HFFc6 (cell line): ENCODE data around the gene FAM174B. TPM values are rescaled to one million over a fixed set of nuclear protein-coding genes. Genes with fewer than 3 reads are reported as not detected.

Experiments
- DNase-seq: peaks from one replicate; pipeline ENCODE4 v3.0.0-alpha.2; 2018
- H3K27ac Mint-ChIP-seq: 2 replicates; pipeline ENCODE4 v1.8.0; 2020; ENCODE audit warnings: mild to moderate bottlenecking, mixed read lengths
- H3K27me3 Mint-ChIP-seq: 2 replicates; pipeline ENCODE4 v1.8.0; 2021; ENCODE audit warnings: mild to moderate bottlenecking, moderate library complexity, mixed read lengths; ENCODE audit not compliant: insufficient read depth
- H3K36me3 Mint-ChIP-seq: 2 replicates; pipeline ENCODE4 v1.8.0; 2021; ENCODE audit warnings: low read depth, mixed read lengths
- H3K4me1 Mint-ChIP-seq: 2 replicates; pipeline ENCODE4 v1.8.0; 2020; ENCODE audit warnings: low read depth, mixed read lengths
- H3K4me3 Mint-ChIP-seq: 2 replicates; pipeline ENCODE4 v1.8.0; 2020; ENCODE audit warnings: mild to moderate bottlenecking, moderate library complexity, mixed read lengths
- H3K9me3 Mint-ChIP-seq: 2 replicates; pipeline ENCODE4 v1.8.0; 2020; ENCODE audit warnings: mild to moderate bottlenecking, mixed read lengths
- total RNA-seq, 6 experiments: library from RNA; stranded (reverse); fragmentation: NEBNext Ultra II Directional; extraction: Animal tissue kit (Norgen Biotek cat#: 25700); gene quantifications; 2 replicates in 1 of 6; 3 replicates in 5 of 6; pipeline ENCODE4 v1.2.3, GENCODE V29; 2021
- TF ChIP-seq, protein P1 (sequence below): fragments of 200-600 bp; sonication (generic); IDR thresholded peaks from 2 replicates; pipeline ENCODE4 v1.5.0; 2021; ENCODE audit warnings: antibody characterized with exemption, mild to moderate bottlenecking

Gene FAM174B
- total RNA-seq, 6 experiments from 2014 or later, result 1.2 to 7.0 (median 2.3) TPM

DNA sequence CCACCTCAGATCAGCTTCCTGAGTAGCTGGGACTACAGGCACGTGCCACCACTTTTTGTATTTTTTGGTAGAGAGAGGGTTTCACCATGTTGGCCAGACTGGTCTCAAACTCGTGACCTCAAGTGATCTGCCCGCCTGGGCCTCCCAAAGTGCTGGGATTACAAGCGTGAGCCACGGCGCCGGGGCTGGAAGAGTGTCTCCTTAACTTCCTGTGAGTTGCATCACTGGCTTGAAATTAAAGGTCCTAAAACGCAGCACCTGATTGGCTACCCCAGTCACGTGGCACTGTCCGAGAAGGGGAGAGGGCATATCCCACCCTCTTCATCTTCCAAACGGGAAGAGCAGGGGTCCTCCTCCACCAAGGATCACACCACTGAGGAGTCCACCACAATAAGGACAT, 5.5 kb upstream of the FAM174B start:
- peaks cover 3% of the 10 kb centered on the region; the same call in 1 of the 2 replicates for H3K9me3 Mint-ChIP-seq
- H3K27ac Mint-ChIP-seq, result no peak overlapping the region

DNA sequence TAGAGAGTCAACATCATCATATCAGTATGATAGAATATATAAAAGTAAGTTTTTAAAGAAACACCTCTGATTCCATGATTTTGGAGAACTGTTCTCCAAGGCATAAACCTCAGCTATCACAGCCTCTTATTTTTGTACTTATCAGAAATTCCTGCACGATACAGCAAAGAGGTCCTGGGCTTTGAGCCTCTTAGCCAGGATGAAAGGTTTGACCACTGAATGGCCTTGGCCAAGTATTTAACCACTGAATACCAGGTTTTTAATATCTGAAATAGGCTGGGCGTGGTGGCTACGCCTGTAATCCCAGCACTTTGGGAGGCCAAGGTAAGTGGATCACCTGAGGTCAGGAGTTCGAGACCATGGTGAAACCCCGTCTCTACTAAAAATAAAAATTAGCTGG, 1.9 kb upstream of the FAM174B start:
- H3K27ac Mint-ChIP-seq, result no peak overlapping the region
- no peaks in the 10 kb centered on the region for H3K4me1 Mint-ChIP-seq
- no peak for DNase-seq
- TF ChIP-seq, protein P1, sequence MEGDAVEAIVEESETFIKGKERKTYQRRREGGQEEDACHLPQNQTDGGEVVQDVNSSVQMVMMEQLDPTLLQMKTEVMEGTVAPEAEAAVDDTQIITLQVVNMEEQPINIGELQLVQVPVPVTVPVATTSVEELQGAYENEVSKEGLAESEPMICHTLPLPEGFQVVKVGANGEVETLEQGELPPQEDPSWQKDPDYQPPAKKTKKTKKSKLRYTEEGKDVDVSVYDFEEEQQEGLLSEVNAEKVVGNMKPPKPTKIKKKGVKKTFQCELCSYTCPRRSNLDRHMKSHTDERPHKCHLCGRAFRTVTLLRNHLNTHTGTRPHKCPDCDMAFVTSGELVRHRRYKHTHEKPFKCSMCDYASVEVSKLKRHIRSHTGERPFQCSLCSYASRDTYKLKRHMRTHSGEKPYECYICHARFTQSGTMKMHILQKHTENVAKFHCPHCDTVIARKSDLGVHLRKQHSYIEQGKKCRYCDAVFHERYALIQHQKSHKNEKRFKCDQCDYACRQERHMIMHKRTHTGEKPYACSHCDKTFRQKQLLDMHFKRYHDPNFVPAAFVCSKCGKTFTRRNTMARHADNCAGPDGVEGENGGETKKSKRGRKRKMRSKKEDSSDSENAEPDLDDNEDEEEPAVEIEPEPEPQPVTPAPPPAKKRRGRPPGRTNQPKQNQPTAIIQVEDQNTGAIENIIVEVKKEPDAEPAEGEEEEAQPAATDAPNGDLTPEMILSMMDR, result no peak
- peaks cover 8% of the 10 kb centered on the region for H3K27me3 Mint-ChIP-seq
- H3K36me3 Mint-ChIP-seq, result peaks cover 1% of the 10 kb centered on the region; the same call in 1 of the 2 replicates
- H3K9me3 Mint-ChIP-seq, result peaks cover 6% of the 10 kb centered on the region; the same call in 1 of the 2 replicates
- no peak overlapping the region for H3K4me3 Mint-ChIP-seq

More for the DNA sequence above, 5.5 kb upstream of the FAM174B start:
- peaks cover 5% of the 10 kb centered on the region for H3K27me3 Mint-ChIP-seq
- H3K4me3 Mint-ChIP-seq, result no peak overlapping the region
- TF ChIP-seq, protein P1, result no peak
- peaks cover 9% of the 10 kb centered on the region; the same call in 1 of the 2 replicates for H3K4me1 Mint-ChIP-seq
- no peaks in the 10 kb centered on the region for H3K36me3 Mint-ChIP-seq
- no peak for DNase-seq

DNA sequence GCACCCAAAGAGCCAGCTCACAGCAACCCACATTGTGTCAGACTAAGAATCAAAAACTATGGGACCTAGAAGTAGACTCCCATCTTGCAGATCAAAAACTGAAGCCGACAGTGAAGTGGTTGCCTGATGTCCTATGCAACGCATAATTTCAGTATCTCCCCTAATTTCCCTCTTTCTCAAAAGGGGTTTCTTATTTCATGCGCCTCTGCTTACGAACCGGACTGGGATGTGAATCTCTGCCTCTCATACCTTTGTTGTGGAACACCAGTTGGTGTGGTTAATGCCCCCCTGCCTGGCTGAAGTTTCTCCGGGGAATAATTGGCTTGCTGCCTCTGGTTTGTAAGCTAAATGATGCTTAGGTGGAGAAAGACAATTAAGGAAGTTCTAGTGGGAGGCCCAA, 514 bp upstream of the FAM174B start:
- Mint-ChIP-seq H3K4me3 (peak overlapping the region; percentile 61; the same call in 1 of the 2 replicates), H3K9me3 (peaks cover 6% of the 10 kb centered on the region; the same call in 1 of the 2 replicates), H3K4me1 (no peaks in the 10 kb centered on the region), H3K36me3 (peaks cover 8% of the 10 kb centered on the region; the same call in 1 of the 2 replicates), H3K27me3 (peaks cover 4% of the 10 kb centered on the region), H3K27ac (no peak overlapping the region)
- TF ChIP-seq, protein P1, result no peak
- DNase-seq, result no peak

DNA sequence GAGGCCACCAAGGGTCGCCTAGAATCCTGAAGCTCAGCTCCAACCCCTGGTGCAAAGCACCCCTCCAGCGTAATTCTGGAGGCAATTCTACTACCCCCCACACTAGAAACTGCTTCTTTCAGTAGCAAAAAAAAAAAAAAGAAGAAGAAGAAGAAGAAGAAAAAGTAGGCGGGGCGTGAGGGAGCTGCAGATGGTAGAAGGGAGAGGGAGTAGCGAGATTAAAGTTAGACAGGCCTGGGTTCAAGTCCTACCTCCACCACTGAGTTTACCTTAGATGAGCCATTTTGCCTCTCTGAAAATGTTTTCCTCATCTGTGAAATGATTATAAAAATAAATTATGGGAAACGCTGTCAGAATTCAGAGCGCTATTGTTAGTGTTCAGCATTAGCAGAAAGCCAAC, 913 bp downstream of the FAM174B start:
- H3K27ac Mint-ChIP-seq, result no peak overlapping the region
- H3K27me3 Mint-ChIP-seq, result peaks cover 4% of the 10 kb centered on the region
- peaks cover 8% of the 10 kb centered on the region; the same call in 1 of the 2 replicates for H3K36me3 Mint-ChIP-seq
- no peaks in the 10 kb centered on the region for H3K4me1 Mint-ChIP-seq
- TF ChIP-seq, protein P1, result no peak
- H3K4me3 Mint-ChIP-seq, result peak overlapping the region; percentile 30; the same call in 1 of the 2 replicates
- DNase-seq, result no peak
- H3K9me3 Mint-ChIP-seq, result peaks cover 6% of the 10 kb centered on the region; the same call in 1 of the 2 replicates

DNA sequence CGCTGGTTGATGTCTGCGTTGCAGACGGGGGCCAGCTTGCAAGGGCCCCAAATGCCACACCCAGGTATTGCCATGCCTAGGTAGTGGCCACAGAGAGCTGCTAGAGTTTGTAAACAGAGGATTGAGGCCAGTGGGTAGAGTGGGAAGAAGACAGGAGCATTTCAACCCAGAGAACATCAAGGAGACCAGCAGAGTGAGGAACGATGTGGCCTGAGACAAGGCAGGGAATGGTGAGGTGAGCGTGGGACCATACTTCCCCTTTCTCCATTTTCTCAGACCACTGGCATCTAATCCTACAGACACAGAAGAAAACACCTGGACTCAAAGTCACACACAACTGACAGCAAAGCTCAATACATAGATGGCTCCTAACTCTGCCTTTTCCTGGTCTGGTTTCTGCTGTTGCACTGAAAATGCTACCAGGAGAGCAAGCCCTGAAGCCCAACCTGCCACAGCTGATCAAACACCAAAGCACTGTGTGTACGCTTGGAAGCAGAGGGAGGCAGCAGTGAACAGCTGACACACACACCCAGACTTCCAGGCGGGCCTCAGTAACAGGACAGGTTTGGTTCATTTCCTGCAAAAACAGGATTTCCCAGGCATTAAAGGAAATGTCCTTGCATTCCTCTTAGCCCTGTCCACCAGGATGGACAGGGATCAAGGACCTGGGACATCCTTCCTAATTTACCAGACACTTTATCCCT, 1.6 kb downstream of the FAM174B start:
- TF ChIP-seq, protein P1, result no peak
- Mint-ChIP-seq H3K9me3 (peaks cover 6% of the 10 kb centered on the region; the same call in 1 of the 2 replicates), H3K27me3 (peaks cover 4% of the 10 kb centered on the region), H3K4me1 (no peaks in the 10 kb centered on the region), H3K27ac (no peak overlapping the region), H3K36me3 (peaks cover 8% of the 10 kb centered on the region; the same call in 1 of the 2 replicates), H3K4me3 (no peak overlapping the region; the same call in 1 of the 2 replicates)
- no peak for DNase-seq
